Lower leg skin (tissue), 4 donors: ENCODE data around the gene SLC6A7. TPM values are rescaled to one million over a fixed set of nuclear protein-coding genes. Genes with fewer than 3 reads are reported as not detected.

ENCODE experiments used
- DNase-seq, 2 donors: peaks; one replicate each; pipeline ENCODE4 v3.0.0-alpha.2; 2019; ENCODE audit warnings: low spot score in 2 of 2
- H3K4me3 ChIP-seq: fragments of 200-600 bp; sonication (generic); 2 replicates; pipeline ENCODE4 v1.5.1; 2017; ENCODE audit warnings: mild to moderate bottlenecking, low read depth; ENCODE audit not compliant: poor library complexity, severe bottlenecking
- CTCF ChIP-seq, 3 donors: fragments of 450-650 bp; IDR thresholded peaks; one replicate each; pipeline ENCODE4 v1.5.1; 2016; ENCODE audit warnings: antibody characterized with exemption in 3 of 3, mild to moderate bottlenecking in 3 of 3, moderate library complexity in 2 of 3
- POLR2A ChIP-seq, 2 donors: fragments of 450-650 bp; IDR thresholded peaks; one replicate each; pipeline ENCODE4 v1.6.1; 2016 to 2017; ENCODE audit warnings: antibody characterized with exemption in 2 of 2, mild to moderate bottlenecking in 1 of 2, moderate library complexity in 1 of 2
- WGBS, 2 donors: methylation state at CpG; one replicate each; pipeline ENCODE4 v1.1.5; 2018; 5-methylcytosine and 5-hydroxymethylcytosine counted together
- intact Hi-C: fragments of 100-400 bp; cut with DNase I; formaldehyde crosslinking; loops from one replicate; pipeline ENCODE4 v1.15.0; 2023; ENCODE audit warnings: low total_unique reads
- total RNA-seq, 4 donors: library from RNA; depleted of rRNA; stranded (reverse); fragments of >200 nt; gene quantifications; one replicate each; pipeline ENCODE4 v1.1.0, GENCODE V29; 2016

The SLC6A7 gene
- total RNA-seq, 4 donors from 2014 or later = 0.88 TPM; not detected in 3

DNA sequence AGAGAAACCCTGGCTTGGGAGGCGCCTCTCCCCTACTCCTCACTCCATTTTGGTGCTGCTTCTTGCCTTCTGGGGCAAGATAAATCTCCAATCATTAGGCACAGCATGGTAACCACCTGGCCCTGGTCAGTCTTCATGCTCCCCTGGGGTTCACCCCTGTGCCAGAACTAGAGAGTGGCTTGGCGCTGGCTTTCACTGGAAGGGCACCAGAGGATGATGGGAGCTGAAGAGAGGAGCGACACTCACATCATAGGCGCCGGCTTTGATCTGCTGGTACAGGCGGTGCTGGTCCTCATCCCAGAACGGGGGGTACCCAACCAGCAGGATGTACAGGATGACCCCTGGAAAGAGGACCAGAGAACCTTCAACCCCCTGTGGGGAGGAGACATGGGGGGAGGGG, 61.6 kb downstream of the SLC6A7 start:
- no peak for DNase-seq
- no peak for TF ChIP-seq POLR2A (IDR thresholded peaks at IDR 0.05)
- no peak for TF ChIP-seq CTCF (IDR thresholded peaks at IDR 0.05)
- 87 to 88% methylated on average over 7 of the region's 7 CpGs for WGBS, 2 donors
- intact Hi-C loops = no loop called here
- no peak overlapping the region for H3K4me3 ChIP-seq

DNA sequence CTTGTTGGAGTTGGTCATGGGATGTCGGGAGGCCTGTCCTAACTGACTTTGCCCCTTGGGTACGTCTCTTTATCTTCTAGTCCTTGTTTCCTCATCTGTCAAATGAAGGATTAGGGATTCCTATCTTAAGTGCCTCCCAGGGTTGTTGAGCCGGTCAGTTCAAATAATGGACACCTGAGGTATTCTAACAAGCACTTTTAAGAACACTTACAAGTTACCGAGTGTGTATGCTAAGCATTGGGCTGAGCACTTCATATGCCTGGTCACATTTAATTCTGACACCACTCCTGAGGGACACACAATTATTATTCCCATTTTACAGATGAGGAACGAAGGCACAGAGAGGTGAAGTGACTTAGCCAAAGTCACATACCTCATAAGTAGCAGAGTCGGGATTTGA, 62.6 kb downstream of the SLC6A7 start:
- H3K4me3 ChIP-seq = no peak overlapping the region
- intact Hi-C loops = no loop called here
- no peak for DNase-seq
- TF ChIP-seq POLR2A (IDR thresholded peaks at IDR 0.05) = no peak
- TF ChIP-seq CTCF (IDR thresholded peaks at IDR 0.05) = no peak
- WGBS, 2 donors = 91 to 92% methylated on average over 6 of the region's 6 CpGs

DNA sequence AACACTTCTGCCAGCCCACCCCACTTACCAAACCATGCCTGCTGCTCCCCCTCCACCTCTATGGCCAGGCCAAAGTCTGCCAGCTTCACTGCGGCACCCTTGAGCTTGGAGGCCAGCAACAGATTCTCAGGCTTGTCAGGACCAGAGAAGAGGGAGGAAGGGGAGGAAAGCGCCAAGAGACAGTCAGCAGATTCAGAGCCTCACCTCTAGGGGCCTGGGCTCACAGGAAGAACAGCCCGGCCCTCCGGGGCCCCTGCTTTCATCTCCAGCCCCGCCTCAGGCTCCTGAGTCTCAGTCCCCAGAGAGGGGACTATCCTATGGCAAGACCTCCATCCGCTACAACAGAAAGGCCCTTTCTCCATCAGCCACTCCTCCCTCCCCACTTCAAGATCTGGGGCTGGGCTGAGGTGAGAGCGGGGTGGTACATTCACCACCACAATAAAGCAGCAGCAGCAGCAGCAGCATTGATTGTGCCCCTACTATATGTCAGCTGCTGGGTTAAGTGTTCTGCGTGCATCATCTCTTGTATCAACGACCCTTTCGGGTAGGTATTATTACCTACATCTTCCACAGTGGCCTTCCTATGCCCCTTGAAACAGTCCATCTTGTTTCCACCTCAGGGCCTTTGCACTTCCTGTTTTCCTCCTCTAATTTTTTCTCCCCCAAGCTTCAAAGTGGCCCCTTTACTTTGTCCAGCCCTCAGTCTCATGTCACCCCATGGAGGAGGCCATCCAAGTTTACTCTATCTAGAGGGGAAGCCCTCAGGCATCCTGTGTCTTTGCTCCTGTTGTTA, 63.8 kb downstream of the SLC6A7 start:
- intact Hi-C loops = no loop called here
- TF ChIP-seq POLR2A (IDR thresholded peaks at IDR 0.05) = no peak
- no peak for TF ChIP-seq CTCF (IDR thresholded peaks at IDR 0.05)
- 87 to 89% methylated on average over 10 of the region's 10 CpGs for whole genome bisulfite sequencing, 2 donors
- H3K4me3 ChIP-seq = no peak overlapping the region
- DNase-seq = no peak

GRCh38 chr5:150254363-150254762, 64.5 kb downstream of the SLC6A7 start:
- WGBS, 2 donors = 83 to 90% methylated on average over 7 of the region's 7 CpGs
- TF ChIP-seq CTCF (IDR thresholded peaks at IDR 0.05) (no peak), POLR2A (IDR thresholded peaks at IDR 0.05) (no peak)
- DNase-seq = no peak
- intact Hi-C loops = no loop called here
- H3K4me3 ChIP-seq = no peak overlapping the region

- no peak for DNase-seq
- WGBS, 2 donors = 74 to 85% methylated on average over 4 of the region's 4 CpGs
- H3K4me3 ChIP-seq = no peak overlapping the region
- intact Hi-C loops = no loop called here
- no peak for TF ChIP-seq POLR2A (IDR thresholded peaks at IDR 0.05)
- no peak for TF ChIP-seq CTCF (IDR thresholded peaks at IDR 0.05)
These were observed 64.9 kb downstream of the SLC6A7 start for GRCh38 chr5:150254774-150255173.
